Measurements from ENCODE around the gene CTU2.

The CTU2 gene

GRCh38 chr16:88713054-88713453 is 6.8 kb downstream of the CTU2 start:
- TF ChIP-seq ZNF157 (tag by site-specific recombination; IDR thresholded peaks at IDR 0.05), result no peak
- TF ChIP-seq ZNF544 (tag by site-specific recombination; IDR thresholded peaks at IDR 0.05), result no peak
- TF ChIP-seq ZNF626 (tag by site-specific recombination; IDR thresholded peaks at IDR 0.05), result no peak
- TF ChIP-seq ZSCAN4 (tag by site-specific recombination; IDR thresholded peaks at IDR 0.05), result no peak
- Histone ChIP-seq H3K9me3 (ENCODE audit: control insufficient read depth, insufficient read depth, low read depth, low read length) (no peaks in the 10 kb centered on the region), H3K4me1 (ENCODE audit: control insufficient read depth, insufficient read depth, low read length) (no peaks in the 10 kb centered on the region), H3K27ac (ENCODE audit: extremely low read depth, low read depth, low read length) (no peak overlapping the region), H3K4me3 (ENCODE audit: low read depth, low read length) (no peak overlapping the region), H3K36me3 (ENCODE audit: control insufficient read depth in 2 of 2, insufficient read depth in 1 of 2, low read length in 2 of 2) (peaks cover 0 to 67% of the 10 kb centered on the region in 2 experiments; a peak in 1 of 3 replicates)
- CTCF ChIA-PET, result no interaction called here
- POLR2A ChIA-PET, result no interaction called here

- peaks cover 0 to 68% of the 10 kb centered on the region in 2 experiments; a peak in 1 of 3 replicates for H3K36me3 ChIP-seq (ENCODE audit: control insufficient read depth in 2 of 2, insufficient read depth in 1 of 2, low read length in 2 of 2)
- ChIA-PET POLR2A (interaction anchor here (1.1 kb wide), 1 partner anchor 34 kb away, joined by 3 read pairs; no protein-coding TSS in a partner anchor), CTCF (no interaction called here)
- no peaks in the 10 kb centered on the region for H3K9me3 ChIP-seq (ENCODE audit: control insufficient read depth, insufficient read depth, low read depth, low read length)
- TF ChIP-seq KLF1 (tag by site-specific recombination; IDR thresholded peaks at IDR 0.05) (peak; percentile 91), GLIS1 (tag by site-specific recombination; IDR thresholded peaks at IDR 0.05) (peak; percentile 36; the same call in 1 of the 2 replicates), ZBTB6 (tag by site-specific recombination; IDR thresholded peaks at IDR 0.05) (no peak), ZNF140 (tag by site-specific recombination; IDR thresholded peaks at IDR 0.05) (no peak), KLF17 (tag by site-specific recombination; IDR thresholded peaks at IDR 0.05) (0 out of 2 replicates have a peak, but pooled peaks have one; percentile 54), EGR2 (tag by site-specific recombination; IDR thresholded peaks at IDR 0.05; ENCODE audit: low read depth) (peak; percentile 85), ZSCAN4 (tag by site-specific recombination; IDR thresholded peaks at IDR 0.05) (peak; percentile 69), ZFHX2 (tag by site-specific recombination; conservative IDR thresholded peaks at IDR 0.05) (peak; percentile 88), GLIS2 (tag by site-specific recombination; IDR thresholded peaks at IDR 0.05) (no peak), ZNF768 (tag by site-specific recombination; IDR thresholded peaks at IDR 0.05) (no peak), ZNF155 (tag by site-specific recombination; IDR thresholded peaks at IDR 0.05) (no peak)
- H3K27ac ChIP-seq (ENCODE audit: extremely low read depth, low read depth, low read length), result no peak overlapping the region
- no peaks in the 10 kb centered on the region for H3K4me1 ChIP-seq (ENCODE audit: control insufficient read depth, insufficient read depth, low read length)
- no peak overlapping the region for H3K4me3 ChIP-seq (ENCODE audit: low read depth, low read length)
Observed at GRCh38 chr16:88713568-88714419, 7.5 kb downstream of the CTU2 start.

Data from HEK293 (cell line).